DOHH2 (cell line): Measurements from ENCODE around the gene GRIN1.

Source experiments
- H3F3A ChIP-seq: fragments of 200-600 bp; sonication (generic), shearing (Covaris generic); 2 replicates; pipeline ENCODE4 v1.6.0; 2016; ENCODE audit warnings: antibody characterized with exemption, mild to moderate bottlenecking; ENCODE audit not compliant: control insufficient read depth, insufficient read depth
- H3K27ac ChIP-seq: fragments of 200-600 bp; sonication (generic); 2 replicates; pipeline ENCODE4 v1.5.1; 2014; ENCODE audit warnings: low read depth, mild to moderate bottlenecking, low read length, moderate library complexity
- H3K27me3 ChIP-seq: fragments of 200-600 bp; sonication (generic); 2 replicates; pipeline ENCODE4 v1.6.1; 2014; ENCODE audit warnings: mild to moderate bottlenecking, low read length, mixed read lengths; ENCODE audit not compliant: control insufficient read depth
- H3K36me3 ChIP-seq: fragments of 200-600 bp; sonication (generic); 2 replicates; pipeline ENCODE4 v1.6.1; 2014; ENCODE audit warnings: mild to moderate bottlenecking, low read length, moderate library complexity, mixed read lengths; ENCODE audit not compliant: control insufficient read depth
- H3K4me1 ChIP-seq: fragments of 200-600 bp; sonication (generic); 2 replicates; pipeline ENCODE4 v1.6.1; 2014; ENCODE audit warnings: mild to moderate bottlenecking, low read length, mixed read lengths; ENCODE audit not compliant: control insufficient read depth
- H3K4me2 ChIP-seq: fragments of 200-600 bp; sonication (generic); 2 replicates; pipeline ENCODE4 v1.6.0; 2014; ENCODE audit warnings: mild to moderate bottlenecking, low read length, moderate library complexity
- H3K4me3 ChIP-seq: fragments of 200-600 bp; sonication (generic); 2 replicates; pipeline ENCODE4 v1.5.1; 2014; ENCODE audit warnings: mild to moderate bottlenecking, low read length, mixed read lengths
- H3K79me2 ChIP-seq: fragments of 200-600 bp; sonication (generic); 2 replicates; pipeline ENCODE4 v1.6.1; 2014; ENCODE audit warnings: mild to moderate bottlenecking, low read length, mixed read lengths; ENCODE audit not compliant: control insufficient read depth
- H3K9me2 ChIP-seq: fragments of 200-600 bp; sonication (generic); replicated peaks from 2 replicates; pipeline ENCODE4 v1.6.1; 2014; ENCODE audit warnings: mild to moderate bottlenecking, low read length, mixed read lengths; ENCODE audit not compliant: control insufficient read depth
- H3K9me3 ChIP-seq: fragments of 200-600 bp; sonication (generic); 2 replicates; pipeline ENCODE4 v1.6.1; 2014; ENCODE audit warnings: antibody characterized with exemption, low read length, mixed read lengths; ENCODE audit not compliant: control insufficient read depth, insufficient read depth
- H4K20me1 ChIP-seq: fragments of 200-600 bp; sonication (generic); 2 replicates; pipeline ENCODE4 v1.6.0; 2014; ENCODE audit warnings: low read depth, mild to moderate bottlenecking, antibody characterized with exemption, low read length, moderate library complexity; ENCODE audit not compliant: control insufficient read depth, insufficient read depth
- CTCF ChIP-seq: fragments of 200-600 bp; sonication (generic); IDR thresholded peaks from one replicate; pipeline ENCODE4 v1.5.1; 2014; ENCODE audit warnings: antibody characterized with exemption, mild to moderate bottlenecking, low read depth, low read length; ENCODE audit not compliant: poor library complexity, severe bottlenecking
- EZH2phosphoT487 ChIP-seq: fragments of 200-600 bp; sonication (generic); IDR thresholded peaks from 2 replicates; pipeline ENCODE4 v1.6.1; 2017; ENCODE audit warnings: borderline replicate concordance, mild to moderate bottlenecking, antibody characterized with exemption, low read length, moderate library complexity, mixed read lengths

Gene GRIN1

GRCh38 chr9:137127301-137128157, 11.4 kb upstream of the GRIN1 start:
- Histone ChIP-seq H3K79me2 (peaks cover 70% of the 10 kb centered on the region), H3K4me3 (peak overlapping the region; percentile 90), H3K9me2 (no peaks in the 10 kb centered on the region), H3K27me3 (no peaks in the 10 kb centered on the region), H3K9me3 (no peaks in the 10 kb centered on the region), H3K36me3 (peaks cover 30% of the 10 kb centered on the region), H4K20me1 (no peaks in the 10 kb centered on the region; the same call in 1 of the 2 replicates), H3K27ac (peak overlapping the region; percentile 88), H3K4me1 (peaks cover 53% of the 10 kb centered on the region), H3F3A (peaks cover 42% of the 10 kb centered on the region), H3K4me2 (peak overlapping the region; percentile 93)
- TF ChIP-seq EZH2phosphoT487 (no peak), CTCF (no peak)

- peaks cover 45% of the 10 kb centered on the region for H3K4me1 ChIP-seq
- peaks cover 70% of the 10 kb centered on the region for H3K79me2 ChIP-seq
These were observed 10.6 kb upstream of the GRIN1 start for GRCh38 chr9:137128158-137128861.

GRCh38 chr9:137128862-137129455, 10.0 kb upstream of the GRIN1 start:
- no peaks in the 10 kb centered on the region for H3K9me2 ChIP-seq
- H3K9me3 ChIP-seq = no peaks in the 10 kb centered on the region
- TF ChIP-seq CTCF (no peak), EZH2phosphoT487 (no peak)
- peaks cover 39% of the 10 kb centered on the region for H3K4me1 ChIP-seq
- H3K27ac ChIP-seq = peak overlapping the region; percentile 88
- H3K79me2 ChIP-seq = peaks cover 69% of the 10 kb centered on the region
- H3K4me3 ChIP-seq = peak overlapping the region; percentile 90
- peaks cover 38% of the 10 kb centered on the region for H3F3A ChIP-seq
- H3K36me3 ChIP-seq = peaks cover 29% of the 10 kb centered on the region
- H3K4me2 ChIP-seq = peak overlapping the region; percentile 93
- no peaks in the 10 kb centered on the region for H3K27me3 ChIP-seq
- no peaks in the 10 kb centered on the region; the same call in 1 of the 2 replicates for H4K20me1 ChIP-seq

More at GRCh38 chr9:137128158-137128861, 10.6 kb upstream of the GRIN1 start:
- H3K27me3 ChIP-seq = no peaks in the 10 kb centered on the region
- H3K27ac ChIP-seq = peak overlapping the region; percentile 88
- no peaks in the 10 kb centered on the region for H3K9me2 ChIP-seq
- H3K36me3 ChIP-seq = peaks cover 30% of the 10 kb centered on the region
- H3K9me3 ChIP-seq = no peaks in the 10 kb centered on the region
- H3K4me3 ChIP-seq = peak overlapping the region; percentile 90
- no peak for TF ChIP-seq CTCF
- TF ChIP-seq EZH2phosphoT487 = no peak
- peaks cover 41% of the 10 kb centered on the region for H3F3A ChIP-seq
- peak overlapping the region; percentile 93 for H3K4me2 ChIP-seq
- no peaks in the 10 kb centered on the region; the same call in 1 of the 2 replicates for H4K20me1 ChIP-seq
